ENCODE measurements around the gene FOXP1. TPM values are rescaled to one million over a fixed set of nuclear protein-coding genes. Genes with fewer than 3 reads are reported as not detected.

The FOXP1 gene
- total RNA-seq, 1 donor from 2014 or later = 27.3 TPM

GRCh38 chr3:71429597-71429988, 153.9 kb downstream of the FOXP1 start:
- no peak overlapping the region for H3K27ac ChIP-seq
- no peaks in the 10 kb centered on the region for H3K27me3 ChIP-seq
- H3K4me3 Mint-ChIP-seq = no peak overlapping the region
- no peak overlapping the region for H3K4me2 ChIP-seq
- peaks cover 24% of the 10 kb centered on the region for H3K4me1 Mint-ChIP-seq
- no peak overlapping the region for H3K4me3 ChIP-seq
- TF ChIP-seq EZH2phosphoT487 (IDR thresholded peaks at IDR 0.05) (no peak), EZH2 (IDR thresholded peaks at IDR 0.05) (no peak), CTCF (IDR thresholded peaks at IDR 0.05) (no peak)
- H2AFZ ChIP-seq (replicated peaks) = no peak overlapping the region
- peaks cover 4% of the 10 kb centered on the region for H4K20me1 ChIP-seq (ENCODE audit: low read depth)
- no peaks in the 10 kb centered on the region for H3K9me3 ChIP-seq (ENCODE audit: low read depth)
- no peaks in the 10 kb centered on the region for H3K36me3 ChIP-seq
- H3K79me2 ChIP-seq (ENCODE audit: low read depth) = peaks cover 4% of the 10 kb centered on the region
- peaks cover 19% of the 10 kb centered on the region for H3K4me1 ChIP-seq
- H3F3A ChIP-seq (ENCODE audit: low read depth) = no peaks in the 10 kb centered on the region
- no peaks in the 10 kb centered on the region for H3K27me3 Mint-ChIP-seq (ENCODE audit: insufficient read depth, low read depth)
- H3K9ac ChIP-seq = no peak overlapping the region
- no peak overlapping the region for H3K27ac Mint-ChIP-seq
- peaks cover 4% of the 10 kb centered on the region for H3K36me3 Mint-ChIP-seq
- no peak for DNase-seq (ENCODE audit: low spot score)
- H3K9me3 Mint-ChIP-seq = peaks cover 6% of the 10 kb centered on the region

- H3K9me3 Mint-ChIP-seq = peaks cover 5% of the 10 kb centered on the region
- no peak overlapping the region for H3K4me3 ChIP-seq
- H3K36me3 ChIP-seq = no peaks in the 10 kb centered on the region
- H3K27me3 Mint-ChIP-seq (ENCODE audit: insufficient read depth, low read depth) = no peaks in the 10 kb centered on the region
- H3K79me2 ChIP-seq (ENCODE audit: low read depth) = peaks cover 4% of the 10 kb centered on the region
- H3K4me1 Mint-ChIP-seq = peaks cover 23% of the 10 kb centered on the region
- TF ChIP-seq EZH2phosphoT487 (IDR thresholded peaks at IDR 0.05) (no peak), EZH2 (IDR thresholded peaks at IDR 0.05) (no peak), CTCF (IDR thresholded peaks at IDR 0.05) (no peak)
- no peak for DNase-seq (ENCODE audit: low spot score)
- no peak overlapping the region for H2AFZ ChIP-seq (replicated peaks)
- H3K27ac ChIP-seq = no peak overlapping the region
- peaks cover 19% of the 10 kb centered on the region for H3K4me1 ChIP-seq
- no peak overlapping the region for H3K4me2 ChIP-seq
- H3K27me3 ChIP-seq = no peaks in the 10 kb centered on the region
- peaks cover 4% of the 10 kb centered on the region for H4K20me1 ChIP-seq (ENCODE audit: low read depth)
- H3F3A ChIP-seq (ENCODE audit: low read depth) = no peaks in the 10 kb centered on the region
- no peak overlapping the region for H3K9ac ChIP-seq
- H3K4me3 Mint-ChIP-seq = no peak overlapping the region
- H3K27ac Mint-ChIP-seq = peak overlapping the region; percentile 85
- peaks cover 3% of the 10 kb centered on the region for H3K36me3 Mint-ChIP-seq
- H3K9me3 ChIP-seq (ENCODE audit: low read depth) = no peaks in the 10 kb centered on the region
Measured at GRCh38 chr3:71428841-71429596, 154.5 kb downstream of the FOXP1 start.

GRCh38 chr3:71425491-71426071, 157.9 kb downstream of the FOXP1 start:
- H3K4me3 ChIP-seq = no peak overlapping the region
- H3F3A ChIP-seq (ENCODE audit: low read depth) = no peaks in the 10 kb centered on the region
- H3K27me3 ChIP-seq = no peaks in the 10 kb centered on the region
- Mint-ChIP-seq H3K27me3 (ENCODE audit: insufficient read depth, low read depth) (peaks cover 4% of the 10 kb centered on the region), H3K9me3 (peaks cover 7% of the 10 kb centered on the region), H3K36me3 (peaks cover 3% of the 10 kb centered on the region), H3K27ac (no peak overlapping the region), H3K4me3 (no peak overlapping the region), H3K4me1 (peaks cover 13% of the 10 kb centered on the region)
- no peak overlapping the region for H3K9ac ChIP-seq
- no peak for DNase-seq (ENCODE audit: low spot score)
- H3K9me3 ChIP-seq (ENCODE audit: low read depth) = no peaks in the 10 kb centered on the region
- H3K36me3 ChIP-seq = no peaks in the 10 kb centered on the region
- H3K79me2 ChIP-seq (ENCODE audit: low read depth) = peaks cover 4% of the 10 kb centered on the region
- no peak overlapping the region for H3K4me2 ChIP-seq
- H3K4me1 ChIP-seq = peaks cover 15% of the 10 kb centered on the region
- no peak overlapping the region for H3K27ac ChIP-seq
- TF ChIP-seq CTCF (IDR thresholded peaks at IDR 0.05) (no peak), EZH2 (IDR thresholded peaks at IDR 0.05) (no peak), EZH2phosphoT487 (IDR thresholded peaks at IDR 0.05) (no peak)
- no peak overlapping the region for H2AFZ ChIP-seq (replicated peaks)
- peaks cover 3% of the 10 kb centered on the region for H4K20me1 ChIP-seq (ENCODE audit: low read depth)

Data from neural progenitor cell (in vitro differentiated cells).